ENCODE measurements around the gene NDUFAB1.

DNA sequence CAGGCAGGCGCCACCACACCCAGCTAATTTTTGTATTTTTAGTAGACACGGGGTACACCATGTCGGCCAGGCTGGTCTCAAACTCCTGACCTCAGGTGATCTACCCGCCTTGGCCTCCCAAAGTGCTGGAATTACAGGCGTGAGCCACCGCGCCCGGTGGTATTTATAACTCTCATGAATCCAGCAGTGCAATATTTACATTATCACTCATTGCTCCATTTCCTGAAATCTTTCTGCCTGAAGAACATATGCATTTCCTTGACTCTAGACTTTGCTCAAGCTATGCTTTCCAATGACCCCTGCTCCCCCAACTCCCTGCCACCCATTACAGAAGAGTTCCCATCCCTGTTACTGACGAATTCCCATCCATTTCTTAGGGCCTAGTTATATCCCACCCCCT, 19.7 kb upstream of the NDUFAB1 start:
- TF ChIP-seq FOSL2 (IDR thresholded peaks at IDR 0.05) (no peak), FOSL2 (CRISPR knock-in tag; IDR thresholded peaks at IDR 0.05) (no peak), EP300 (IDR thresholded peaks at IDR 0.05) (no peak), POLR2A (IDR thresholded peaks at IDR 0.05; ENCODE audit: low read length) (no peak), CBX8 (IDR thresholded peaks at IDR 0.05) (no peak), JUNB (IDR thresholded peaks at IDR 0.05) (no peak), RFX5 (IDR thresholded peaks at IDR 0.05) (no peak), POLR2AphosphoS2 (conservative IDR thresholded peaks at IDR 0.05; ENCODE audit: low read length) (no peak), RAD21 (conservative IDR thresholded peaks at IDR 0.05 in 1 of 2, IDR thresholded peaks at IDR 0.05 in 1 of 2) (no peak), JUN (IDR thresholded peaks at IDR 0.05) (no peak), SREBF2 (IDR thresholded peaks at IDR 0.05) (no peak), PHF8 (IDR thresholded peaks at IDR 0.05; ENCODE audit: borderline replicate concordance, low read depth) (no peak)
- TF ChIP-seq, protein P1, sequence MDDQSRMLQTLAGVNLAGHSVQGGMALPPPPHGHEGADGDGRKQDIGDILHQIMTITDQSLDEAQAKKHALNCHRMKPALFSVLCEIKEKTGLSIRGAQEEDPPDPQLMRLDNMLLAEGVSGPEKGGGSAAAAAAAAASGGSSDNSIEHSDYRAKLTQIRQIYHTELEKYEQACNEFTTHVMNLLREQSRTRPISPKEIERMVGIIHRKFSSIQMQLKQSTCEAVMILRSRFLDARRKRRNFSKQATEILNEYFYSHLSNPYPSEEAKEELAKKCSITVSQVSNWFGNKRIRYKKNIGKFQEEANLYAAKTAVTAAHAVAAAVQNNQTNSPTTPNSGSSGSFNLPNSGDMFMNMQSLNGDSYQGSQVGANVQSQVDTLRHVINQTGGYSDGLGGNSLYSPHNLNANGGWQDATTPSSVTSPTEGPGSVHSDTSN (IDR thresholded peaks at IDR 0.05), result no peak
- TF ChIP-seq, protein P2, sequence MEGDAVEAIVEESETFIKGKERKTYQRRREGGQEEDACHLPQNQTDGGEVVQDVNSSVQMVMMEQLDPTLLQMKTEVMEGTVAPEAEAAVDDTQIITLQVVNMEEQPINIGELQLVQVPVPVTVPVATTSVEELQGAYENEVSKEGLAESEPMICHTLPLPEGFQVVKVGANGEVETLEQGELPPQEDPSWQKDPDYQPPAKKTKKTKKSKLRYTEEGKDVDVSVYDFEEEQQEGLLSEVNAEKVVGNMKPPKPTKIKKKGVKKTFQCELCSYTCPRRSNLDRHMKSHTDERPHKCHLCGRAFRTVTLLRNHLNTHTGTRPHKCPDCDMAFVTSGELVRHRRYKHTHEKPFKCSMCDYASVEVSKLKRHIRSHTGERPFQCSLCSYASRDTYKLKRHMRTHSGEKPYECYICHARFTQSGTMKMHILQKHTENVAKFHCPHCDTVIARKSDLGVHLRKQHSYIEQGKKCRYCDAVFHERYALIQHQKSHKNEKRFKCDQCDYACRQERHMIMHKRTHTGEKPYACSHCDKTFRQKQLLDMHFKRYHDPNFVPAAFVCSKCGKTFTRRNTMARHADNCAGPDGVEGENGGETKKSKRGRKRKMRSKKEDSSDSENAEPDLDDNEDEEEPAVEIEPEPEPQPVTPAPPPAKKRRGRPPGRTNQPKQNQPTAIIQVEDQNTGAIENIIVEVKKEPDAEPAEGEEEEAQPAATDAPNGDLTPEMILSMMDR (IDR thresholded peaks at IDR 0.05), result no peak
- TF ChIP-seq, protein P3, sequence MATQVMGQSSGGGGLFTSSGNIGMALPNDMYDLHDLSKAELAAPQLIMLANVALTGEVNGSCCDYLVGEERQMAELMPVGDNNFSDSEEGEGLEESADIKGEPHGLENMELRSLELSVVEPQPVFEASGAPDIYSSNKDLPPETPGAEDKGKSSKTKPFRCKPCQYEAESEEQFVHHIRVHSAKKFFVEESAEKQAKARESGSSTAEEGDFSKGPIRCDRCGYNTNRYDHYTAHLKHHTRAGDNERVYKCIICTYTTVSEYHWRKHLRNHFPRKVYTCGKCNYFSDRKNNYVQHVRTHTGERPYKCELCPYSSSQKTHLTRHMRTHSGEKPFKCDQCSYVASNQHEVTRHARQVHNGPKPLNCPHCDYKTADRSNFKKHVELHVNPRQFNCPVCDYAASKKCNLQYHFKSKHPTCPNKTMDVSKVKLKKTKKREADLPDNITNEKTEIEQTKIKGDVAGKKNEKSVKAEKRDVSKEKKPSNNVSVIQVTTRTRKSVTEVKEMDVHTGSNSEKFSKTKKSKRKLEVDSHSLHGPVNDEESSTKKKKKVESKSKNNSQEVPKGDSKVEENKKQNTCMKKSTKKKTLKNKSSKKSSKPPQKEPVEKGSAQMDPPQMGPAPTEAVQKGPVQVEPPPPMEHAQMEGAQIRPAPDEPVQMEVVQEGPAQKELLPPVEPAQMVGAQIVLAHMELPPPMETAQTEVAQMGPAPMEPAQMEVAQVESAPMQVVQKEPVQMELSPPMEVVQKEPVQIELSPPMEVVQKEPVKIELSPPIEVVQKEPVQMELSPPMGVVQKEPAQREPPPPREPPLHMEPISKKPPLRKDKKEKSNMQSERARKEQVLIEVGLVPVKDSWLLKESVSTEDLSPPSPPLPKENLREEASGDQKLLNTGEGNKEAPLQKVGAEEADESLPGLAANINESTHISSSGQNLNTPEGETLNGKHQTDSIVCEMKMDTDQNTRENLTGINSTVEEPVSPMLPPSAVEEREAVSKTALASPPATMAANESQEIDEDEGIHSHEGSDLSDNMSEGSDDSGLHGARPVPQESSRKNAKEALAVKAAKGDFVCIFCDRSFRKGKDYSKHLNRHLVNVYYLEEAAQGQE (IDR thresholded peaks at IDR 0.05), result no peak
